ENCODE results near the gene OTOG.
"Not testable (repeated sequence)": the region's sequence is repeated elsewhere in the genome, so short reads cannot be mapped to it uniquely, and the experiment has no call there.

OTOG gene

DNA sequence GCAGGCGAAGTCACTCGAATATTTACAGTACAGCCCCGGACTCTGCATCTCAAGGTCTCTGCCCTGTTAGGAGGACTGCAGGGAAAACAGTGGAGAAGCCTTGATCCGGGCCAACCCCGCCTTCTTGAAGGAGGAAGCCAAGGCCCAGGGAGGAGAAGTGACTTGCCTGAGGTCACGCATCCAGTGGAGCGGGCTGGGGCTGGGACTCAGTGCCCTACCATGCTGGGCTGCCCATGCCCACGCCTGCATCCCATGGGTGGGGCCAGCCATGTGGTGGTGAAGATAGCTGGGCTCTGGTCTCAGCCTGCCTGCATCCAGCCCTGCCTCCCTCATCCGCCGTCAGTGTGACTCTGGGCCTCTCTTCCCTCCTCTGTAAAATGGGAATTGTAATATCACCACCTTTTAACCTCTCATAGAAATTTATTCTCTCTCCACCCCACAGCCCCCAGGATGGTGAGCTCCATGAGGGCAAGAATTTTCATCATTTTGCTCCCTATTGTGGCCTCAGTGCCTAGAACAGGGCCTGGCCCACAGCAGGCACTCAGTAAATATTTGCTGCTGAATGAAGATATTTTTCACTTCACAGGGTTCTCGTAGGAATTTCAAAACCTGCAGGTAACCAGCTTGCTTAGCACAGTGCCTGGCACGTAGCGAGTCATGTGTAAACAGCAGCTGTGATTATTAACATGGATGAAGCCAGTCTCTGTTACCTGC is 57.3 kb downstream of the OTOG start:
- no peak for DNase-seq (ENCODE audit: low read depth in 2 of 2)

DNA sequence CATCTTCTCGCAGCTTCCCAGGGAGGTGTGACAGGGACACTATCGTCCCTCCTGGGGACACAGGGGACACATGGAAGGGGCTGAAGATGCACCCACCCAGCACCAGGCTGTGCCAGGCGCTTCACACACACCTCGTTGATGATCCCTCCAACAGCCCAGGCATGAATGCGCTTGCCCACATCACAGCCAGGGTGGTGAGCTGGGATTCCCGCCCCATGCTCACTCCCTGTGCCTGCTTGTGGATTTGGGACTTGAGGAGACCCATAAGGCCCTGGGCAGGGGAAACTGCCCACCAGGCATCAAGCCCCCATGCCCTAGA is 57.8 kb downstream of the OTOG start:
- no peak for DNase-seq (ENCODE audit: low read depth in 2 of 2)

DNA sequence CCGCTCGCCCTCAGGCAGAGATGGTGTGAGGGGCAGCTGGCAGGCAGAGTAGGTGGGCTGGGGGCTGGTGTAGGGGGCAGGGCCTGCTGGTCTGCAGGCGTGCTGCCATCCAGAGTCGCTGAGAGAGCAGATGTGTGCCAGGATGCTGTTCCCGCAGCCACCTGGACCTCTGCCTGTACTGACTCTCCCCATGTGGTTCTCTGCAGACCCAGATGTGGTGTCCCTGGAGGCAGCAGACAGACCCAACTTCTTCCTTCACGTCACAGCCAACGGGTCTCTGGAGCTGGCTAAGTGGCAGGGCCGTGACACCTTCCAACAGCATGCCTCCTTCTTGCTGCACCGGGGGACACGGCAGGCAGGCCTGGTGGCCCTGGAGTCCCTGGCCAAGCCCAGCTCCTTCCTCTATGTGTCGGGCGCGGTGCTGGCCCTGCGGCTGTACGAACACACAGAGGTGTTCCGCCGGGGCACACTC is 58.6 kb downstream of the OTOG start:
- DNase-seq (ENCODE audit: low read depth in 2 of 2): no peak

DNA sequence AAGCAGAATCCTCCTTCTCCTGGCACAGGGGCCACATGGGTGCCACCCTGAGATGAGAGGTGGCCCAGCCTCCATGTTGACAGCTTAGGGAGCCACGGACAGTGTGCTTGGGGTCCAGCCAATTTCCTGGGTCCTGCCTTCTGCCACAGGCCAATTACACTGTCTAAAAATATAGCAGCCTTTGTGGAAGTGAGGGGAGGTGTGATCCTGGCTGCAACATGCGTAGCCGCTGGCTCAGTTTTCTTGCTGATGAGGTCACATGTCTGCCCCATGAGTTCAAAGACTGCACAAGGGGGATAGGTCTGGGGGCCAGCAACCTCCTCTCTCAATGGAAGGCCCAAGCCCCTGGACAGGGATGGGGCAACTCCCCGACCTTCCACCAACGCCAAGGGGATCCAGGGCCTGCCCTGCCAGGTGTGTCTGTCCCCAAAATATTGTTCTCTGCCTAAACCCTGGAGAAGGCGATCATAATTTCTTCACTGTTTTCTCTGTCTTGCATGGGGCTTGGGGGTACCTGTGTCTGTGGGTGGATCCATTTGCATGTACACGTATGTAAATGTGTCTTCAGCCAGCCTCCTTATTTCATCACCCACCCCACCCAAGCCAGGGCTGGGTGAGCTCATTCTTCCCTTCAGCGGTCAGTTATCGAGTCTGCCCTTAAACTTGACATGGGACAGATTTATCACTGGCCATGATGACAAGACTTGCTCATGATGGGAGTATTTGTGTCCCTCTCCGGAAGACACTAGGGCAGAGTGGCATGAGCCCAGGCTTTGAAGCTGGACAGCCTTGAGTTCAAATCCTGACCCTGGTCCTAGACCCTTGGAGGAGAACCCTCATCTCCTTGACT is 59.4 kb downstream of the OTOG start:
- no peak for DNase-seq (ENCODE audit: low read depth in 2 of 2)

DNA sequence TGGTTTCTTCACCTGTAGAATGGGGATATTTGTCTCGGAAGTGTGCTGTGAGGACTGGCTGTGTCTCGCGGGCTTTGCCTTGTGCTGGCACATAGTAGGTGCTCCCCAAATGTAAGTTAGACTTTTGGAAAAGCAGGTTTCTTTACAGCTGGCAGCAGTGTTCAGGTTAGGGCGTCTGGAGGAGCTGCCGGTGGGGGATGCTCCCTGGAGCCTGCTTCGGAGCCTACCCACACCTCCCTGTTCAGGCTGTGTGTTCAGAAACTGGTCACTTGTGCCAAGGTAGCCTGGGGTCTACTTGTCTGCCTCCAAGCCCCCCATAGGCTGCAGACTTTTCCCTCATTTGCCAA is 60.0 kb downstream of the OTOG start:
- no peak for DNase-seq (ENCODE audit: low read depth in 2 of 2)

DNA sequence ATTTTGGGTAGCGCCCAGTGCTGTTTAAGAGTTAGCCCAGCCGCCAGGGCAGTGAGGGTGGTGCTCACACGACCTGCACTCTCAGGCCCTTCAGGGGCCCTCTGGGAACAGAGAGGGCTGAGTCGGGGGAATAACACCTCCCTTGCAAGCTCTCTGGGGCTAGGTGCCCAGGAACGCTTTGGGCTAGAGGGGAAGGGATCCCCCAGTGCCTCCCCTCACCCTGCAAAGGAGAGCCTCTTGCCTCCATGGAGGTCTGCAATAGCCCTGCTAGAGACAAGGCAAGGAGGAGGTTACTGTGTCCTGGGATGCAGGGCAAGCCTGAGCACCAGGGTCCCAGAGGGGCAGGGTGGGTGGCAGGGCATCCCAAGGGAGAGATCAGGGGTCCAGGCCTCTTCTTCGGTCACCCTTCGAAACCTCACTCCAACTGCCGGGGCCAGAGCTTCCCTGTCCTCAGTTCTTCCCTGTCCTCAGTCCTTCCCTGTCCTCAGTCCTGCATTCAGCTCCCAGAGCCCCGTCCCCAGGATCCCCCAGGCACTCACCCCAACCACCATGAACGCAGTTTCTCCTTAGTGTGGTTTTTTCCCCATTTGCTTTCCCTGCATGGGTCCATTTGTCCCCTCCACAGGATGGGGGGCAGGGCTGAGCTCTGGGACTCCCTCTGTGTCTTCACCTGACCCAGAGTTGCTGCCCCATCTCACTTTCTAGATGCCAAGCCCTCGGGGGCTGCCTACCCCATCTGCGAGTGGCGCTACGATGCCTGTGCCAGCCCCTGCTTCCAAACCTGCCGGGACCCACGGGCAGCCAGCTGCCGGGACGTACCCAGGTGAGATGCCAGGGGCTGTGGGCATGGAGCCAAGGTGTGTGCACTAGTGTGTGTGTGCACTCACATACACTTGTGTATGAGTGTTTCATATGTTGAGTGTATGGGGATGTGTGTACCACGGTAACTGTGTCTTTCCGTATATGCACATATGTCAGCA is 60.8 kb downstream of the OTOG start:
- DNase-seq (ENCODE audit: low read depth in 2 of 2): no peak

DNA sequence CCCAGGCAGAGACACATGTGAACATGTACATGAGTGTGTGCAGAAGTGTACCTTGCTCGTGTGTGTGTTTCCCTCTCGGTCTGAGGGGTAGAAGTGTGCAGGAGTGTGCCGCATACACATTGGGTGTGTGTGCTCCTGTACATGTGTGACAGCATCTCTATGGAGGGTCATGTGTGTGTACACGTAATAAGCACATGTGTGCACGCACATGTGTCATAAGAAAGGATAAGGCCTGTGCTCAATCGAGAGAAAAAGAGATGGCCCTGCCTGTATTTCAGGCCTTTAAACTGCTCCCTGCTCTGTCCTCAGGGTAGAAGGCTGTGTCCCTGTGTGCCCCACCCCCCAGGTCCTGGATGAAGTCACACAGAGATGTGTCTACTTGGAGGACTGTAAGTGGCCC is 61.8 kb downstream of the OTOG start:
- no peak for DNase-seq (ENCODE audit: low read depth in 2 of 2)

DNA sequence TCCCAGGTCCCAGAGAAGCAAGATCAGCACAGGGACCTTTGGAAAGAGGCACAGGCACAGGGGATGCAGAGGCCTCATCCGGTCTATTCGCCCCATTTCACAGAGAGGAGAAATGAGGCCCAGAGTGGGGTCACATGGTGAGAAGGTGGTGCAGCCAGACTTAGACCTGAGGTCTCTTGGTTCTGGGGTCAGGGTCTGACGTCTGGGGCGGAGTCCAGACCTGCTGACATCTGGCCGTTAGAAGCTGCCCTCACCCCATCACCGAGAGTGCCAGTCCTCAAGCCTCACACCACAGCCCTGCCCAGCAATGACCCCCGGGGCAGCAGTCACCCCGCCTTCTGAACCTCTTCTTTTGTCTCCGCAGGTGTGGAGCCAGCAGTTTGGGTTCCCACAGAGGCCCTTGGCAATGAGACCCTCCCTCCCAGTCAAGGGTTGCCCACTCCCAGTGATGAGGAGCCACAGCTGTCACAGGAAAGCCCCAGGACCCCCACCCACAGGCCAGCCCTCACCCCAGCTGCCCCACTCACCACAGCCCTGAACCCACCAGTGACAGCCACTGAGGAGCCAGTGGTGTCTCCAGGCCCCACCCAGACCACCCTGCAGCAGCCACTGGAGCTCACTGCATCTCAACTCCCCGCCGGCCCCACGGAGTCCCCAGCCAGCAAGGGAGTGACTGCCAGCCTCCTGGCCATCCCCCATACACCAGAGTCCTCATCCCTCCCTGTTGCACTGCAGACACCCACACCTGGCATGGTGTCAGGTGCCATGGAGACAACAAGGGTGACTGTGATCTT is 62.4 kb downstream of the OTOG start:
- no peak for DNase-seq (ENCODE audit: low read depth in 2 of 2)

DNA sequence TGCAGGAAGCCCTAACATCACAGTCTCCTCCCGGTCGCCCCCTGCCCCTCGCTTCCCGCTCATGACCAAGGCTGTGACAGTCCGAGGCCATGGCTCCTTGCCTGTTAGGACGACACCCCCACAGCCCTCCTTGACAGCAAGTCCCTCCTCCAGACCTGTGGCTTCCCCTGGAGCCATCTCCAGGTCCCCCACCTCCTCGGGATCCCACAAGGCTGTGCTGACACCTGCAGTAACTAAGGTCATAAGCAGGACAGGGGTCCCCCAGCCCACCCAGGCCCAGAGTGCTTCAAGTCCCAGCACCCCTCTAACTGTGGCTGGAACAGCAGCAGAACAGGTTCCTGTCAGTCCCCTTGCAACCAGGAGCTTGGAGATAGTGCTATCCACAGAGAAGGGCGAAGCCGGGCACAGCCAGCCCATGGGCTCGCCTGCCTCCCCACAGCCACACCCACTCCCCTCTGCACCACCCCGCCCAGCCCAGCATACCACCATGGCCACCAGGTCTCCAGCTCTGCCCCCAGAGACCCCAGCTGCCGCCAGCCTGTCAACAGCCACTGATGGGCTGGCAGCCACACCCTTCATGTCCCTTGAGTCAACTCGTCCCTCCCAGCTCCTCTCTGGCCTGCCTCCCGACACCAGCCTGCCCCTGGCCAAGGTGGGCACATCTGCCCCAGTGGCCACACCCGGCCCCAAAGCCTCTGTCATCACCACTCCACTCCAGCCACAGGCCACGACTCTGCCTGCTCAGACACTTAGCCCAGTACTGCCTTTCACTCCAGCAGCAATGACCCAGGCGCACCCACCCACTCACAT is 63.2 kb downstream of the OTOG start:
- no peak for DNase-seq (ENCODE audit: low read depth in 2 of 2)

DNA sequence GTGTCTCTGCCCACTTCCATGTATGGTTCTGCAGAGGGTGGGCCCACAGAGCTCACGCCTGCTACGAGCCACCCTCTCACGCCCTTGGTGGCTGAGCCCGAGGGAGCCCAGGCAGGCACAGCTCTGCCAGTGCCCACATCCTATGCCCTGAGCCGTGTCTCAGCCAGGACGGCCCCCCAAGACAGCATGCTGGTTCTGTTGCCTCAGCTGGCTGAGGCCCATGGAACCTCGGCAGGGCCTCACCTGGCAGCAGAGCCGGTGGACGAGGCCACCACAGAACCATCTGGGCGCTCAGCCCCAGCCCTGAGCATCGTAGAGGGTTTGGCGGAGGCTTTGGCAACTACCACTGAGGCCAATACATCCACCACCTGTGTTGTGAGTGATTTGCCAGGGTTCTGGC is 64.0 kb downstream of the OTOG start:
- DNase-seq (ENCODE audit: low read depth in 2 of 2): no peak

DNA sequence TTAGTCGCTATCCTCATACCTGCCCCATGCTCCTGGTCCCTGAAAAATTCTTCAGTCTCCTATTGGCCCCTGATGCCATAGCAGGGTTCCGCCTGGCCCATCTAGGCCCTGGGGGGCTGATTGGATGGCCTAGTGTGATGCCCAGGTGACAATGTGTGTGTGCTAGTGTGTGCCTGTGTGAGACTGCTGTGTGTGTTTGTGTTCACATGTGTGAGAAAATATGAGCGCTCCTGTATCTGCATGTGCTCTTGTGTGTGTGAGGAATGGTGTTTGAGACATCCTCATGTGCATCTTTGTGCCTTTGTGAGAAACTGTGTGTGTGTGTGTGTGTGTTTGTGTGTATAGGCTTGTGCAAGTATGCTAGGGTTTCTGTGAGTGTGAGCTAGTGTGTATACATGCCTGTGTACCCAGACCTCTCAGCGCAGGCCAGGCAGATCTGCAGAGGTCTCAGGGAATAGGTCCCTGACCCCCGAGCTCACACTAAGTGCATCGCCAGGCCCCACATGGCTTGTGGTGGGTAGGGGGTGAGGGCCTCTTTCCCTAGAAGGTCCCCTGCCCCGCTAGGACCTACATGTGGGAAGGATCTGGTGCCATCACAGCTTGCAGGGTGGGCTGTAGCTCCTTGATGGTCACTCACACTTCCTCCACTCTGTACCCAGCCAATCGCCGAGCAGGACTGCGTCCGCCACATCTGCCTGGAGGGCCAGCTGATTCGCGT is 64.6 kb downstream of the OTOG start:
- DNase-seq (ENCODE audit: low read depth in 2 of 2): no peak

DNA sequence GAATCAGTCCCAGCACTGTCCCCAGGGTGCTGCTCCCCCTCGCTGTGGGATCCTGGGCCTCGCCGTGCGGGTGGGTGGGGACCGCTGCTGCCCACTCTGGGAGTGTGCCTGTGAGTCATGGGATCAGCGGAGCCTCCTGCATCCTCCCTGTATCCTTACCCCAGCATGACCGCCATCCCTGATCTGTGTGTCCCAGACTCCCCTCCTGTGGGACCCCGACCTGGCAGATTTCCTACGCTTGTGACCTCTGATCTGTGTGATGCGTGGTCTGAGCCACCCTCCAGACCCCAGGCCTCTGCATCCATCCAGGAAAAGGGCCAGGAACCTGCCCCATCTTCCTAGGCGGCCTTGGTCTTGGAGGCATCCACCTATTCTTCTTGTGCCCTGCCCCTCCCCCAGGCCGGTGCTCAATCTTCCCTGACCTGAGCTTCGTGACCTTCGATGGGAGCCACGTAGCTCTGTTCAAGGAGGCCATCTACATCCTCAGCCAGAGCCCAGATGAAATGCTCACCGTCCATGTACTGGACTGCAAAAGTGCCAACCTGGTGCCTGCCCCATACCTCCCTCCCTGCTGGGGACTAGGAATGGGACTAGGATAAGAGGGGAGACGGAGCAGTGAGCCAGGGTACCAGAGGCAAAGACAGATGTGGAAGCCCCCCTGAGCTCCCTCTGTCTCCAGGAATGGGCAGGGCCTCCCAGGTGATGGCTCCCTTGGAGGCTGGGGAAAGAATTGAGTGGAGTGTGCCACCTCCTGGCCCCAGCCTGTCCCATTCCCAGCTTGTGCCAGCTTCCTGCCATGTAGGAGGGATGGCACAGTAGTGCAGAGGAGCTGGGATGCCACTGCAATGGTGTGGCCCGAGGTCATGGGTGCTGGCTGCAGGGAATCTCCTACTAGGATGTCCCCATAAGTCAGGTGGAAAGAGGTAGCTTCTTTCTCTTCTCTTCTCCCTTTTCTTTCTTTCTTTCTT is 65.4 kb downstream of the OTOG start:
- DNase-seq (ENCODE audit: low read depth in 2 of 2): no peak

DNA sequence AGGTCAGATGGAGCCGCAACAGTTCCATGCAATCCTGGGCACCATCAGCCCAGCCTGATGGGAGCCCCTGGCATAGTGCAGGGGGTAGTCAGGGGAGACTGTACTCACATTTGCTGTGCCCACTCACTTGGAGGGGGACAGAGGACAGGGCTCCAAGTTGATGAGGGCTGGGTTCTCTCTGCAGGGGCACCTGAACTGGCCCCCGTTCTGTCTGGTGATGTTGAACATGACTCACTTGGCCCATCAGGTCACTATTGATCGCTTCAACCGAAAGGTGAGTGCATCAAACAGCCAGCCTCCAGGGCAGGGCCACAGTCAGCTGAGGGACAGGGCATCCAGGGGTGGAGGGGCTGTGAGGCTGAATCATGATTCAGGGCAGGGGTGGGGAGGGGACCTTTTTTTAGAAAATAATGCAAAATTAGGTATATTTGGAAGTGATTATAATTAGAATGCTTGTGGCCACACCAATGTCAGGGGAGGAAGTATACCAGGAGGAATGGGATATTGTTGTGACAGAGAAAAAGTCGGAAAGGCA is 66.4 kb downstream of the OTOG start:
- DNase-seq (ENCODE audit: low read depth in 2 of 2): no peak

DNA sequence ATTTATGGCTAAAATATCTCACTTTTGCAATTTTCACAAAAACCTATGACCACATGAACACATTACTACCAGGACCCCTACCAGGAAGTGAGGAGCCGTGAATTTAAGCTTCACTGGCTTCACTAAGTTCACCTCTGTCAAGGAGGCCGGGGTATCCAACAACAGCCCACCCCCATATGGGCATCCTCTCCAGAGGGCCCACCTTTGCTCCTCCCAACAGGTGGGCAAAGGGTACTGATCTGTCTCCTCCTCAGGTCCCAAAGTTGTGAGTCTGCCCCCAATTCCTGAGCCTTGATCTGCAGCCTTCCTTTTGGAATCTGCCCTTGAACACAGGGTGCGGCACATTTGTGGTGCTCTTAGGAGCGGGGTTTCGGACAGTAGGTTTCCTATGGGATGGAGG is 66.9 kb downstream of the OTOG start:
- DNase-seq (ENCODE audit: low read depth in 2 of 2): no peak

DNA sequence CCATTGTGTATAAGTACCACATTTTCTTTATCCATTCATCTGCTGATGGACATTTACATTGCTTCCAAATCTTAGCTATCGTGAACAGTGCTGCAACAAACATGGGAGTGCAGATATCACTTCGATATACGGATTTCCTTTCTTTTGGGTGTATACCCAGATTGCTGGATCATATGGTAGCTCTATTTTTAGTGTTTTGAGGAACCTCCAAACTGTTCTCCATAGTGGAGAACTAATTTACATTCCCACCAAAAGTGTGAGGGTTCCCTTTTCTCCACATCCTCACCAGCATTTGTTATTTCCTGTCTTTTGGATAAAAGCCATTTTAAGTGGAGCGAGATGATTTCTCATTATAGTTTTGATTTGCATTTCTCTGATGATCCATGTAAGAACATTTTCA is 75.7 kb downstream of the OTOG start:
- not testable (repeated sequence) for DNase-seq (ENCODE audit: low read depth in 2 of 2)

DNA sequence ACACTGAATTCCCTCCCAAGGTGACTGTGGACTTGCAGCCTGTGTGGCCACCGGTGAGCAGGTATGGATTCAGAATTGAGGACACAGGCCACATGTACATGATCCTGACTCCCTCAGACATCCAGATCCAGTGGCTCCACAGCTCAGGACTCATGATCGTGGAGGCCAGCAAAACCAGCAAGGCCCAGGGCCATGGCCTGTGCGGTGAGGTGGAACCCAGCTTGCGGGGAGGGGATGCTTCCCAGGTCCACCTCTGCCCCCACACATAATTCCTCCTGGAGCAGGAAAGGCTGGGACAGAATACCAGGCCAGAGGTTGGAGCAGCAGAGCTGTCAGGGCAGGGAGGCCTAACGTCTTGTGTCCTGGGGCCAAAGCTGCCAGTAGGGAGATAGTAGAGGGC is 82.1 kb downstream of the OTOG start:
- DNase-seq (ENCODE audit: low read depth in 2 of 2): no peak

DNA sequence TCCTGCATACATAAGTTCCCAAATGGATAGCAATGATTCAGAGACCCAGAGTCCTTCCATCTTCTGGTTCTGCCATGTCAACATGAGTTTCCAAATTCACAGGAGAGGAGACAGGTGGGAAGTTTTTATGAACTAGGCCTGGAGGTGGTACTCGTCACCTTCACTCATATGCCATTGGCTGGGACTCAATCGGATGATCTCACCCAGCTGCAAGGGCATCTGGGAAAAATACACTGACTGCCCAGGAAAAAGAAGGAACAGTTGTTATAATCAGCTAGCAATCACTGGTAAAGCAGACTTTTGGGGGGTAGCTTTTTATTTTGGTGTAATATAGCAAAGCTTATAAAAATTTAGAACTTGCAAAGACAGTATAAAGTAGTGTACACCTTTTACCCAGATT is 83.9 kb downstream of the OTOG start:
- DNase-seq (ENCODE audit: low read depth in 2 of 2): no peak

DNA sequence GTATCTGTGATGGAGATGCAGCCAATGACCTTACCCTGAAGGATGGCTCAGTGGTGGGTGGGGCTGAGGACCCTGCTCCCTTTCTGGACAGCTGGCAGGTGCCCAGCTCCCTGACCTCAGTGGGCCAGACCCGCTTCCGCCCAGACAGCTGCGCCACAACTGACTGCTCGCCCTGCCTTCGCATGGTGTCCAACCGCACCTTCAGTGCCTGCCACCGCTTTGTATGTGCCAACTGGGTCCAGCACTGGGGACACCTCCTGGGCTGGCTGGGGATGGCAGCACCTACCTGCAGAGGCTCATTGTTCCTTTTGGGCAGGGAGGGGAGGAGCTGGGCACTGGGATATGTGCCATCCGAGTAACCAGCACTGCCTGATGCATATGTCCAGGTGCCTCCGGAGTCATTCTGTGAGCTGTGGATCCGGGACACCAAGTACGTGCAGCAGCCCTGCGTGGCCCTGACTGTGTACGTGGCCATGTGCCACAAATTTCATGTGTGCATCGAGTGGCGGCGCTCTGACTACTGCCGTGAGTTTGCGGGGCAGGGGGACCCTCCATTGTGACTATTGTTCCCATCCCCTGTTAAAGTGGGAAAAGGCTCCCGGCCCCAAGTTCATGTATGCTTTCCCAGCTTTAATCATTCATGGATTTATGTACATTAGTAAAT is 84.8 kb downstream of the OTOG start:
- DNase-seq (ENCODE audit: low read depth in 2 of 2): no peak

All from stimulated activated CD8-positive, alpha-beta memory T cell treated with anti-CD3 and anti-CD28 coated beads, Interleukin-2, amount 100 ng/mL, for 48 hours (primary cell).